ENCODE measurements around the gene SLC22A5. TPM values are rescaled to one million over a fixed set of nuclear protein-coding genes. Genes with fewer than 3 reads are reported as not detected.
"Not testable (repeated sequence)": the region's sequence is repeated elsewhere in the genome, so short reads cannot be mapped to it uniquely, and the experiment has no call there.

Gene SLC22A5
- total and polyA plus RNA-seq, 2 donors from 2014 or later: 28.3 to 36.3 TPM

DNA sequence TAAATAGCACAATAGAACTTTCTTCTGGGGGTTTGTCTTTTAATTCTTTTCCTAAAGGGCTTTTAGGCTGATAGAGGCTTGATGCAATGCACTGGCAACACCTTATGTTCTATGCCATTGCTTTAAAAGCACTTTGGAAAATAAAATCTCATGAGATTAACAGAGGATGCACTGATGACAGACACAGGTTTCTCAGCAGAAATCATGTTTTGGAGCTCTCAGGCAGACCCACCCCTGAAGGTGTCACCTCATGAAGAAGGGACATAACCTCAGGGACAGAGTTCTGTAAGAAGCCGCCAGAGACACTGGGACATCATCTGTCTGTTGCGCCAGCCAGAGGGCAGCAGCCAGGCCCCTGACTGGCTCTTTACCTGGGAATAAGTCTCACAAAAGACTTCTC, 27.7 kb downstream of the SLC22A5 start:
- FAIRE-seq: no peak

GRCh38 chr5:132397936-132398675, 28.6 kb downstream of the SLC22A5 start:
- H3K9ac ChIP-seq (ENCODE audit: low read length in 3 of 3); FAIRE-seq; H3K9me3 ChIP-seq (ENCODE audit: control insufficient read depth in 2 of 3, insufficient read depth in 1 of 3, low read length in 3 of 3); H3K4me3 ChIP-seq (ENCODE audit: low read length in 3 of 3); intact Hi-C loops (cut with DNase I); H3K27ac ChIP-seq (ENCODE audit: low read depth in 2 of 2, low read length in 2 of 2); H3K4me1 ChIP-seq (ENCODE audit: control insufficient read depth in 2 of 3, insufficient read depth in 2 of 3, low read depth in 1 of 3, low read length in 3 of 3); H3K27me3 ChIP-seq (ENCODE audit: control insufficient read depth, insufficient read depth, low read length): not testable (repeated sequence)
- peaks cover 5 to 19% (median 10%) of the 10 kb centered on the region in 3 donors for H3K36me3 ChIP-seq (ENCODE audit: control insufficient read depth in 2 of 3, insufficient read depth in 3 of 3, low read length in 3 of 3)
- DNase-seq: peak in 3 of 5 donors; percentile 43 to 48 (median 43)

More for the DNA sequence above, 27.7 kb downstream of the SLC22A5 start:
- Histone ChIP-seq H3K27ac (ENCODE audit: low read depth in 2 of 2, low read length in 2 of 2) (no peak overlapping the region), H3K9ac (ENCODE audit: low read length in 3 of 3) (no peak overlapping the region), H3K4me3 (ENCODE audit: low read length in 3 of 3) (no peak overlapping the region), H3K27me3 (ENCODE audit: control insufficient read depth, insufficient read depth, low read length) (no peaks in the 10 kb centered on the region), H3K9me3 (ENCODE audit: control insufficient read depth in 2 of 3, insufficient read depth in 1 of 3, low read length in 3 of 3) (no peaks in the 10 kb centered on the region), H3K4me1 (ENCODE audit: control insufficient read depth in 2 of 3, insufficient read depth in 2 of 3, low read depth in 1 of 3, low read length in 3 of 3) (peaks cover 0 to 9% (median 5%) of the 10 kb centered on the region in 3 donors), H3K36me3 (ENCODE audit: control insufficient read depth in 2 of 3, insufficient read depth in 3 of 3, low read length in 3 of 3) (peaks cover 5 to 28% (median 13%) of the 10 kb centered on the region in 3 donors)
- intact Hi-C loops (cut with DNase I): no loop called here
- no peak for TF ChIP-seq CTCF (IDR thresholded peaks at IDR 0.05; ENCODE audit: borderline replicate concordance, extremely low read depth, insufficient read depth)
- no peak for DNase-seq

- DNase-seq: not testable (repeated sequence)
Observed at GRCh38 chr5:132404041-132404440, 34.5 kb downstream of the SLC22A5 start.

GRCh38 chr5:132405646-132406045, 36.1 kb downstream of the SLC22A5 start:
- peak in 1 of 5 donors; percentile 4 for DNase-seq
- H3K36me3 ChIP-seq (ENCODE audit: control insufficient read depth in 2 of 3, insufficient read depth in 3 of 3, low read length in 3 of 3): no peaks in the 10 kb centered on the region
- H3K27ac ChIP-seq (ENCODE audit: low read depth in 2 of 2, low read length in 2 of 2): no peak overlapping the region
- FAIRE-seq: no peak
- H3K27me3 ChIP-seq (ENCODE audit: control insufficient read depth, insufficient read depth, low read length): no peaks in the 10 kb centered on the region
- intact Hi-C loops (cut with DNase I): no loop called here
- peaks cover 5 to 14% (median 12%) of the 10 kb centered on the region in 3 donors for H3K4me1 ChIP-seq (ENCODE audit: control insufficient read depth in 2 of 3, insufficient read depth in 2 of 3, low read depth in 1 of 3, low read length in 3 of 3)
- H3K4me3 ChIP-seq (ENCODE audit: low read length in 3 of 3): no peak overlapping the region
- no peak for TF ChIP-seq CTCF (IDR thresholded peaks at IDR 0.05; ENCODE audit: borderline replicate concordance, extremely low read depth, insufficient read depth)
- no peak overlapping the region for H3K9ac ChIP-seq (ENCODE audit: low read length in 3 of 3)
- no peaks in the 10 kb centered on the region for H3K9me3 ChIP-seq (ENCODE audit: control insufficient read depth in 2 of 3, insufficient read depth in 1 of 3, low read length in 3 of 3)

More at GRCh38 chr5:132404041-132404440, 34.5 kb downstream of the SLC22A5 start:
- H3K36me3 ChIP-seq (ENCODE audit: control insufficient read depth in 2 of 3, insufficient read depth in 3 of 3, low read length in 3 of 3); FAIRE-seq; H3K9me3 ChIP-seq (ENCODE audit: control insufficient read depth in 2 of 3, insufficient read depth in 1 of 3, low read length in 3 of 3); H3K4me1 ChIP-seq (ENCODE audit: control insufficient read depth in 2 of 3, insufficient read depth in 2 of 3, low read depth in 1 of 3, low read length in 3 of 3); H3K27ac ChIP-seq (ENCODE audit: low read depth in 2 of 2, low read length in 2 of 2); intact Hi-C loops (cut with DNase I); H3K9ac ChIP-seq (ENCODE audit: low read length in 3 of 3); H3K27me3 ChIP-seq (ENCODE audit: control insufficient read depth, insufficient read depth, low read length); H3K4me3 ChIP-seq (ENCODE audit: low read length in 3 of 3): not testable (repeated sequence)

Measured in kidney (tissue), 14 donors.